ENCODE results near the gene PRPF40B. TPM values are rescaled to one million over a fixed set of nuclear protein-coding genes. Genes with fewer than 3 reads are reported as not detected.

PRPF40B gene
- total RNA-seq (10 to 100 TPM in 7 of 9 donors, 1 to 10 TPM in 2; 7.2 to 44.8 (median 22.1) TPM), polyA plus RNA-seq (100 to 1,000 TPM in 1 of 3 donors, 10 to 100 TPM in 1, 1 to 10 TPM in 1; 9.1 to 125 (median 83.6) TPM)
- long read RNA-seq, donor 1, partial matches to known transcripts: 0 of 1 reads
- long read RNA-seq, donor 1, other reads (novel, unspliced or antisense): 0 of 1 reads
- long read RNA-seq, donor 2: 0 reads
- long read RNA-seq, donor 3: 0 reads
- long read RNA-seq, donor 4, partial matches to known transcripts: 7 of 28 reads
- long read RNA-seq, donor 4, other reads (novel, unspliced or antisense): 21 of 28 reads
- long read RNA-seq, donor 5, transcript PRPF40B-209 (26 exons, 3,307 nt): major isoform, 9 of 87 reads
- long read RNA-seq, donor 5, partial matches to known transcripts: 7 of 87 reads
- long read RNA-seq, donor 5, other reads (novel, unspliced or antisense): 70 of 87 reads
- long read RNA-seq, donor 6, partial matches to known transcripts: 4 of 23 reads
- long read RNA-seq, donor 6, other reads (novel, unspliced or antisense): 19 of 23 reads
- long read RNA-seq, donor 7: 0 reads
- long read RNA-seq, donor 8, partial matches to known transcripts: 0 of 1 reads
- long read RNA-seq, donor 8, other reads (novel, unspliced or antisense): 0 of 1 reads
- long read RNA-seq, donor 9: 0 reads
- long read RNA-seq, donor 10: 0 reads

DNA sequence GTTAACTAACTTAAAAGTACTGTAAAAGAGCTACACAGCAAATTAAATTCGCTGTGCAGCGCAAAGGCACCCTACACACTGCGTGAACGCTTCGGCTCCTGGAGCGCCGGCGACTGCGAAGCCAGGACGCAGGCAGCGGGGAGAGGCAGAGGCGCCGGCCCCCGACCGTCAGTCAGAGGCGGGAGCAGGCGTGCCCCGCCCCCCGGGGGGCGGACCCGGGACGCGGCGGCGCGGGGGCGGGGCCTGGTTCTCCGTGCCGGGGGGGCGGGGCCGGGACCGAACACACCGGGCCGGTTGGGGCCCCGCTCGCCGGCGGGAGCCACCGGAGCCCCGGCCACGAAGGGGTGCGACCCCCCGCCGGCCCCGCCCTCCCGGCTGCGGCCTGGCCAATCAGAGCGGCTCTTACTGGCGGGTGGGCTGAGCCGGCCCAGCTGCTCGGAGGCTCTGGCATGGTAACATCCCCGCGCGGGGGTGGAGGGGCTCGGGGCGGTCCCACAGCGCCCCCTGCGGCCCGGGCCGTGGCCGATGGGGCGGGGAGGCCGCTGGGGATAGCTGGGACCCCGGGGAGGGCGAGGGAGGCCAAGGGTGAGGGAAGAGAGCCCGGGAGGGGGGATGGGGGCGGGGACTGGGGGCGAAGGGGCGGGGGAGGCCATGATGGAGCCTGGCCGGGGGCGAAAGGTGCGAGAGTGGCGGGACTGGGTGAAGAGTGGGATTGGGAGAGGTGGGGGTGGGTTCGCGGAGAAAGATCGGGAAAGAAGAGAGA, at the start of gene PRPF40B:
TSS of gene PRPF40B (plus strand) at position 420 of the 763 bp plus-strand sequence. CDS start at position 450, 30 bp downstream.
- peak; percentile 83 to 92 for TF ChIP-seq POLR2A (IDR thresholded peaks at IDR 0.05)
- TF ChIP-seq, protein P1, sequence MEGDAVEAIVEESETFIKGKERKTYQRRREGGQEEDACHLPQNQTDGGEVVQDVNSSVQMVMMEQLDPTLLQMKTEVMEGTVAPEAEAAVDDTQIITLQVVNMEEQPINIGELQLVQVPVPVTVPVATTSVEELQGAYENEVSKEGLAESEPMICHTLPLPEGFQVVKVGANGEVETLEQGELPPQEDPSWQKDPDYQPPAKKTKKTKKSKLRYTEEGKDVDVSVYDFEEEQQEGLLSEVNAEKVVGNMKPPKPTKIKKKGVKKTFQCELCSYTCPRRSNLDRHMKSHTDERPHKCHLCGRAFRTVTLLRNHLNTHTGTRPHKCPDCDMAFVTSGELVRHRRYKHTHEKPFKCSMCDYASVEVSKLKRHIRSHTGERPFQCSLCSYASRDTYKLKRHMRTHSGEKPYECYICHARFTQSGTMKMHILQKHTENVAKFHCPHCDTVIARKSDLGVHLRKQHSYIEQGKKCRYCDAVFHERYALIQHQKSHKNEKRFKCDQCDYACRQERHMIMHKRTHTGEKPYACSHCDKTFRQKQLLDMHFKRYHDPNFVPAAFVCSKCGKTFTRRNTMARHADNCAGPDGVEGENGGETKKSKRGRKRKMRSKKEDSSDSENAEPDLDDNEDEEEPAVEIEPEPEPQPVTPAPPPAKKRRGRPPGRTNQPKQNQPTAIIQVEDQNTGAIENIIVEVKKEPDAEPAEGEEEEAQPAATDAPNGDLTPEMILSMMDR (IDR thresholded peaks at IDR 0.05): peak in 5 of 6 experiments; percentile 25 to 72 (median 47)
- H3K27me3 ChIP-seq: no peaks in the 10 kb centered on the region
- peak within 1 kb of the TSS in 3 of 4 donors; percentile 22 to 62 (median 24) for H3K4me3 ChIP-seq
- DNase-seq: peak; percentile 88 to 93 (median 90)
- WGBS, 4 donors: 0 to 8% (median 2%) methylated on average over 10 to 76 of the region's 76 CpGs
- intact Hi-C loops (cut with DNase I): no loop called here
- H3K9me3 ChIP-seq (replicated peaks in 1 of 3): no peaks in the 10 kb centered on the region
- no peaks in the 10 kb centered on the region for H3K36me3 ChIP-seq (replicated peaks in 1 of 2)
- peak within 1 kb of the TSS; percentile 4 to 91 (median 80) for H3K27ac ChIP-seq
- peaks cover 13 to 27% of the 10 kb centered on the region in 2 donors for H3K4me1 ChIP-seq (replicated peaks in 1 of 2)

DNA sequence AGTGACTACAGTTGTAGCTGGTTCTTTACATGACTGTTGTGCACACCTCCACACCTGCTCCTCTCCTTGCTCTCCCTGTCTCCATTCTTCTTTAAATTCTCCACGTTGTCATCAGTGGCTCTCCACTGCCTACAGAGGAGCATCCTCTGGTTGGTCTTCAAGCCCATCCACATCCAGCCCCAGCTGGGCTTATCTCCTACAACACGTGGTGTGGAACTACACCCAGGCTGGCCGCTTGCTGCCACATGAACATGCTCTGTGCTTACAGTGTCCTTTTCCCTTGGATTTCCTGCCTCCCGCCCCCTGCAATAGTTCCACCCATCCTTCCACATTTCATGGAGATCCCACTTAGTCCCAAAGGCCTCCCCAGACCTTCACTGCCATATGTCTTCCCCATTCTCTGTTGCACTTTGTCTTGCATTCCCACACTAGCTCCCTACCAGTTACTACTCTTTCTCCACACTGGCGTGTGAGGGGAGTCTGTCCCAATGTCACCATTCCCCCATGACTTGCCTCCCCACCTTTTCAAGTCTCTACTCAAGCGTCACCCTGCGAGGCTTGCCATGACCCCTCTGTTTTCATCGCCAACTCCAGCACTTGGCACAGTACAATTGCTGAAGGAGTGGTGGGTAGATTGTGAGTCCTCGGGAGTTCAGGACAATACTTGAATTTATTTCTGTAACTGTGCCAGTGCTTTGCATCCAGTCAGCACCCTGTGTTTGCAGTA, 45.6 kb upstream of the PRPF40B start:
- Histone ChIP-seq H3K27ac (no peak overlapping the region), H3K27me3 (no peaks in the 10 kb centered on the region), H3K9me3 (replicated peaks in 1 of 3) (no peaks in the 10 kb centered on the region), H3K4me3 (no peak overlapping the region), H3K36me3 (replicated peaks in 1 of 2) (no peaks in the 10 kb centered on the region), H3K4me1 (replicated peaks in 1 of 2) (no peaks in the 10 kb centered on the region)
- DNase-seq: no peak
- TF ChIP-seq POLR2A (IDR thresholded peaks at IDR 0.05): no peak
- TF ChIP-seq, protein P1 (IDR thresholded peaks at IDR 0.05): no peak
- intact Hi-C loops (cut with DNase I): no loop called here
- 76 to 85% (median 83%) methylated on average over 9 of the region's 9 CpGs for WGBS, 4 donors

DNA sequence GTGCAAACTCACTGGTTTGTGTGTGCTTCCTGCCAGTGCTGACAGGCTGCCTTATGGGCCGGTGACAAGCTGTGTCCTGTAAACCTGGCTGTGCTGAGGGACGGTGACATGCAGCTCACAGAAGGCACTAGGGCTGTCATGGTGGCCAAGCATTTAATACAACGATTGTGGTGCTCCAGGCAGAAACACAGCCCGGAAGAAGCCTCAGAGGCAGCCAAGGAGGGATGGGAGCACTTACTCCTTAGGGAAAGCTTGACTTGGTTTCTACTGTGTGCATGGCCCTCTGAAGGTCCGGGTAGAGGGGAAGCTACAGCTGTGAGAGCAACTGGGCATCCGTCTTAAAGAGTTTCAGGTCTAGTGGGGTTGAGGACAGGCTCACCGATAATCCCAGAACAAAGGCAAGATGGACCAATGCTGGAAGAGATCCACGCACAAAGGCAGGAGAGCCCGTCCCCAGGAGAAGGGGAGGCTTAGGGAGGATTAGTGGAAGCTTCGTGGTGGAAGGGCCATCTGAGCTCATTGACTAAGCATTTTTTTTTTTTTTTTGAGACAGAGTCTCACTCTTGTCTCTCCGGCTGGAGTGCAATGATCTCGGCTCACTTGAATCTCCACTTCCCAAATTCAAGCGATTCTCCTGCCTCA, 44.8 kb upstream of the PRPF40B start:
- 84 to 91% (median 90%) methylated on average over 10 to 13 of the region's 13 CpGs for WGBS, 4 donors
- TF ChIP-seq, protein P1 (IDR thresholded peaks at IDR 0.05): no peak
- TF ChIP-seq POLR2A (IDR thresholded peaks at IDR 0.05): no peak
- H3K27me3 ChIP-seq: no peaks in the 10 kb centered on the region
- no peaks in the 10 kb centered on the region for H3K36me3 ChIP-seq (replicated peaks in 1 of 2)
- H3K4me1 ChIP-seq (replicated peaks in 1 of 2): peaks cover 0 to 6% of the 10 kb centered on the region in 2 donors
- H3K27ac ChIP-seq: no peak overlapping the region
- no peak overlapping the region for H3K4me3 ChIP-seq
- intact Hi-C loops (cut with DNase I): no loop called here
- H3K9me3 ChIP-seq (replicated peaks in 1 of 3): no peaks in the 10 kb centered on the region
- DNase-seq: no peak

All from adrenal gland (tissue), 19 donors.